ENCODE results near the gene ACTBL2.
A peak's percentile ranks its signal among the peaks of the same experiment; 100 is the strongest.
"Not testable (repeated sequence)": the region's sequence is repeated elsewhere in the genome, so short reads cannot be mapped to it uniquely, and the experiment has no call there.

ACTBL2 gene

DNA sequence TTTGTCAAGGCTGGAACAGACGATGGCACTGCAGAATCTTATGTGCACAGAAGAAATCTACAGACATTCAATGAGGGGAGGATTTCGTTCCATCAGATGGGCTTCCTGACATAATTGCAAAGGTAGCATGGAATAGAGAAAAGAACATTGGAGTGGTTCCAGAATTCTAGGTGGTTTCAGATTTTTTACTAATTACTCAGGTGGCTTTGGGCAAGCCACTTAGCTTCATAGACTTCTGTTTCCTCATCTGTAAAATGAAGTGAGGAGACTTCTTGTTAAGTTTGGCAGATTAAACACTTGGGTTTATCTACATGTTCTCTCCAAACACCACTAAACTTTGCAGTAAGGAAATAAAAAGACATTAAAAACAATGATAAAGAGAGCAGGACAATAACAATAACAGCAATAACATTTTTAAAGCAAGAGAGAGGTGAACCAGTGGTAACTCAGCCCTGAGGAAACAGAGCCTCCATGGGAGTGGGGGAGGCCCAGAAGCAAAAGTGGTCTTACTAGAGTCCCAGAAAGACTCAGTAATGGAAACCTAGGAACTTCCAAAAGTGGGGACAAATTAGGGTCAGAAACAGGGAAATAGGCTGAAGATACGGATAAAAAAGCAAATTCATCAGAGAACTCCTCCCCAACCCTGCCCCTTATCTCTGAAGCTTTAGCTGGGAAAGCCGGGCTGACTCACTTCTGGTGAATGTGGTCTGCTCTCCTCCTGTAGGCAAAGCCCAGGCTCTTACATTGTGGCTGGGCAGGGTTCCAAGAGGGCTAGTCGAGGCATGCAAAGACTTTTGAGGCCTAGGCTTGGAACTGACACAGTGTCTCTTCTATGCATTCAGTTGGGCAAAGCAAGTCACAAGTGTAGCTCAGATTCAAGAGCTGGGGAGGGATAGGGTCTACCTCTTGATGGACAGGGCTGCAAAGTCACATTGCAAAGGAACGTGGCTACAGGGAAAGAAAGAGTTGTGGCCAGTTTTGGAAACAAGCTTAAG is 11.8 kb upstream of the ACTBL2 start:
- DNase-seq = peak; percentile 99

DNA sequence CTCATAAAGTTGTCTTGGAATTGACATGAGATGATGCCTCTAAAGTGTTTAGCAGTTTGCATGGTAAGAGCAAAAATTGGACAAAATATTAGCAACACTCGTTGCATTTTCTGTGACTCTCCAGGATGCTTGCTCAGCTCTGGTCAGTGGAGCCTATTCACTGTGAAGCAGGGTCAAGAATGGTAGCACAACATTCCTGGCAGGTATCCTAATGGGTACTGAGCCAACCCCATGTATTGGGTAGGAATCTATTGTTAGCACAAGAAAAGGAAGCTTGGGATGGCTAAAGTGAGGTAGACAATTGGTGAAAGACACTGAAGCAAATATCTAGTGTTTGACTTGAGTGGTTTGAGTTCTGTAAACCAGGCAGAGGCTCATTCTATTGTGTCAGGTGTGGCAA is 10.4 kb upstream of the ACTBL2 start:
- no peak for DNase-seq

DNA sequence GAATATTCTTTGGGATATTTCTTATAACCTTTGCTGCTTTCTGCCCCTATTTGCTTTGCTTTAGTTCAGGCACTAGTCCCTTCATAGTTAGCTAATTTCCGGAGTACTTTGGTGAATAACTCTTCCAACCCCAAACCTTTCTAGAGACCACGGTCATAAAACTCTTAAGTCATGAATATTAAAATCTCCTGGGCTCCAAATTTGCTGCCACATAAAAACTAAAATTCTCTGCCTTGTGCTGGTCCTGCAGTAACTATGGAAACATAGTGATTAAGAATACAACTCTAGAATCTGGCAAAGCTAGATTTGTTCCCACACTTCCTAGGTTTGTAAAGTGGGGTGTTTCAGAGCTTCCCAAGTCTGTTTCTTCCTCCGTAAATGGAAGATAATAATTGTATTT is 10.0 kb upstream of the ACTBL2 start:
- no peak for DNase-seq

DNA sequence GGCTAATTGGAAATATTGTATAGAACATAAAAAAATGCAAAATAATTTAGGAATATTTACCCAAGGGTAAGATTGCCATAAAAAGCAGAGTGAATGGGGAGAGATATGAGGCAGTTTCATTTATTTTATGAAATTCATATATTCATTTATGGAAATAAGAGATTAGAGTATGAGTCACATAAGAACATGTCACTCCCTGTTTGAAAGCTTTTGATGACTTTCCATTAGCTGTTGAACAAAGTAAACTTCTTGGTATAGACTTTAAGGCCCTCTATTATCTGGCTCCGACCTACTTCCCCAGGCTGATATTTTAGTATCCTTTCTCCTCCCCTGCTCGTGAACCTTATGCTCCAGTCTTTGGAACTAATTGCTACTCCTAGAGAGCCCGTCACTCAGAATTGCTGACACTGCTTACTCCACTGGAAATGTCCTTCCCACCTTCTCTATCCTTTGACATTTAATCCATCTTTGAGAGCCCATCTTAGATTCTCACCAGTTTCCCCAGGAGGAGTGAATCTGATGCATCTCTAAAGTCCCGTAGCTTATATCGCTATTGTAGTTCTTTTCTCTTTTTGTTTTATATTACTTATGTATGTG is 8.9 kb upstream of the ACTBL2 start:
- no peak for DNase-seq

DNA sequence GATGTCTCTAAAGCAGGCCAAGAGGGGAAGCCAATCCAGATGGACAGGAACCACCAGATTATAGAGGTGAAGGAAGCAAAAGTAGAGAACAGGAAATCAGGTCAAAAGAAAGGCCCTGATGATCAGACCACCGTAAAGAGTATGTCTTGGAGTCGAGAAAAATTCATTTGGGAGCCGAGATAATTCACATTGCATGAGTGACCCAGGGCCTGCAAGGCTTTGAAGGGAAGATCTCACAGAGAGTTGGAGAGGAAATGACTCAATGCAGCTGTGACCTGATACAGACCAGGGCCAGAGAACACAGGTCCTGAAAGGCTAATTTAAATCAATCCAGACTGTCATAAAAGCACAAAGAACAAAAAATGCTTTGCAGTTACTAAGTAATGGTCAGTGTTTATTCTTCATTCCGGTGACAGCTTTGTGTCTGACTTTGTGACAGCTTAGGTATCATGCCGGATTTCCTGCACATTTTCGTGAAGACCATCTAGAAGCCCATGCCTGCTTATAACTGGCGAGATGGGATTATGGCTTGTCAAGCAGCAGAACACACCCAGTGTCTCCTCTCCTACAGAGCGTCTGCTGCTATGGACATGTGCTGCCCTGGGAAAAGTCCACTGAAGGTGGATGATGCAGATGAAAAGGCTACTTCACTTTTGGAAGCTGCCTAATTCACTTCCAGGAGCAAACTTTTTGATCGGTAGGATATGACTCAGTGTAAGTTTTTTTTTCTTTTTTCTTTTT is 5.8 kb upstream of the ACTBL2 start:
- DNase-seq = peak; percentile 70

DNA sequence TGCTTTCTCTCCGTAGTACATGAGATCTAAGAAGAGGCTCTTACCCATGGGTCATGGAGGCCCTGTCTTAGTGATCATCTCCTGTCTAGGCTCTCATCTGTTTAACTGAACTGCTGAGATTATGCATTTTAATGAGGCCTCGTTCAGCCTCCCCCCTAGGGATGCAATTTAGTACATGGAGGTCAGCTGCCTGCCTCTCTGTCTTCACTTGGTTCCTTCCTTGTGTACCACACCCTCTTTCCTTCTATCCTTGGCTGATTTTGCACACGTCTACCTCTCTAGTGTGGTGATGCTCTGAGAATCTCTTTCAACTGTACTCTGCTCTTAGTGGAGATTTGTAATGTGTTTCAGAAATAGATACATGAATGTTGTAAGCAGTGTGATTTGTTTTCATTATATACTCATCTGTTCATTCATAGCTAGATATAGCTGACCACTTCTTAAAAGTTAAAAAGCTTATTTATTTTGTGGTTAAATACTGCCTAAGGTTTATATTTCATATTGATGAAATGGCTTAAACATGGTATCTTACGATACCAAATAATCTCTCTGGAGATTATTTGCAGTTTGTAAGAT is 3.5 kb upstream of the ACTBL2 start:
- DNase-seq = no peak

DNA sequence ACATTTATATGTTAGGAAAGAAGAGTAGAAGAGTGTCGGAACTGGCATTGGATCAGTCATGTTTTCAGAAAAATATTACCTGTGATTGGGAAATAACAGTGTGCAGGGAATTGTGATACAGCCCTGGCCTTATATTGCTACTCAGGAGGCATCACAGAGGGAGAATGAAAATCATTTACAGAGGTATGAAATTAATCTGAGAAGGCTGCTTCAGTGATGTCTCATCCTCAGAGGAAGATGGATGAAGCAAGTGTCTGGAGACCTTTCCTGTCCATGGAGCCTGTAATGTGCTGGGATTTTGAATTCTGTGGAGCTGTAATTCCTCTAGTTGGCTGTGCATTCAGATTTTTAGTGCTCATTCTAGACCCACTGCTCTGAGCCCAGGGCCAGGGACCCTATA is 3.8 kb downstream of the ACTBL2 start:
- no peak for DNase-seq

DNA sequence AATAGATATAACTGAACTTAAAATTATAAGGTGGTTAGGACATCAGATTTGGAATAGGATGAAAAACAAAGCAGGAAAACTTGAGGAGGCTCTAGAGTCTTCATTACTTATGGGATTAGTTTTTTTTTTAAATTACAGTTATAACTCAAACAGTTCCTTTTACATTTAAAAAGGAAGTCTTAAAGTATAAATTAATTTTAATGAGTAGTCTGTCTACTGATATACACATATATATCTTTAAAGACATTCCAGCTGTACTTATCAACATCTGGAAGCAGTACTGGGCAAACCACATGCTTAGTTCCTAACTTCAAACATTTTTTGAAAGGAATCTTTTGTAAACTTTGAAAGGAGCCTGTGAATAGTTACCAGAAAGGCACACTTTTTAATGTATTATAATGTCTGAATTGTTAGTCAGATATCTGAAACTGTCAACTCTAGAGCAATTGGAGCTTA is 6.0 kb downstream of the ACTBL2 start:
- no peak for DNase-seq

DNA sequence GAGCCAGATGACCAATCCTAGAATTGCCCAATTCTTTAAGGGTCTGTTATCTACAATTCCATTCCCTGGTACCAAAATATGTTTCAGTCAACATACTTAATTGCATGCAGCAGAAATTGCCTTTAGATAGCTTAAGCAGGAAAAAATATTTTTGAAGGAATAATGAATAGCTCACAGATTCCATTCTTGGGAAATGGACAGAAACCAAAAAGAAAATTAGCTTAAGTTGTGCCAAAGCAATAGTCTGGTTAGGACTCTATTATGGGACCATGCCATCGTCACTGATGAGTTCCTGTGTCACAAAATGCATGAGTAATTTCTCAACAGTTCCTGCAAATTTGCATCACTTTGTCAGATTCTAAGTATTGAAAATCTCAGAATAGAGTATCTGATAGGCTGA is 12.3 kb downstream of the ACTBL2 start:
- DNase-seq = no peak

DNA sequence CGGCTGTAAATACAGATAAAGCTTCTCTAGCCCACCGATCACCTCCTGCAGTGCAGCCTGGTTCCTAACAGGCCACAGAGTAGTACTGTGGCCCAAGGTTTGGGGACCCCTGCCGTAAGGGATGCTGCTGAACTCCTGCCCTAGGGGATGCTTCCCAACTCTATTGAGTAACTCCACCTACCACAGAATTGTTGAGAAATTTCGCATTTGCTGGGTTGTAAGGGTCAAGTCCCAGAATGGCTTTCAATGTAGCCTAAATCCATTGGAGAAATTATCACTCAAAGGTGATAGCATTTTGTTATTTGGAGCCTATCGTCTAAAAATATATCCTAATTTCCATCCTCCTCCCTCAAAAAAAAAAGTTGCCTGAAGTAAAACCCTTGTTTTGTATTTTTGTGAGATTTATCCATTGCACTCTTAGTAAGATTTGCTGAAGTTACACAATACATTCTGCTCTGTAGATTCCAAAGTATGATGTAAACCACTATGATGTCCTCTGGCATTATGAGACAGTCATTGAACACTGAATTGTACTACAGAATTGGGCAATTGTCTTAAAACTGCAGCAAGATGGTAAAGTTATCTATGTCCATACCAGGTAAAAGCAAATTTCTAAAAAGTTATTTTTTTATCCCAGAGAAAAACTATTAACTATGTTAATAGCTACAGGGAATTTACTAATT is 14.0 kb downstream of the ACTBL2 start:
- peak; percentile 22 for DNase-seq

DNA sequence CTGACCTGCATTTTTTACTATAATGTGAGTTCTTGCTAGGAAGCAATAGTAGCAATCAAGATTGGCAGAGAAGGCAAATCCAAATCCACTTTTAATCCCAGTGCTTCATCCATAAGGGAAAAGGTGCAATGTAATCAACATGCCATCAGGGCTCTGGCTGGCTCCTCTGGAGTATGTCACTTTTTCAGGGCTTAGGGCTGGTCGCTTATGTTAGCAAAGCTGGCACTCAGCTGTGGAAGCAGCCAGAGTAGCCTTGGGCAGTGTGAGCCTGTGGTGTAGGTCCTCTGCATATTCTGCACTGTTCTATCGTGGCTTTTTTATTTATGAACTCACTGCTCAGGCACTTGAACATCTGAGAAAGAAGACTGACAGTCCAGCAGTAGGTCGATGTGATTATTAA is 16.1 kb downstream of the ACTBL2 start:
- DNase-seq = no peak

DNA sequence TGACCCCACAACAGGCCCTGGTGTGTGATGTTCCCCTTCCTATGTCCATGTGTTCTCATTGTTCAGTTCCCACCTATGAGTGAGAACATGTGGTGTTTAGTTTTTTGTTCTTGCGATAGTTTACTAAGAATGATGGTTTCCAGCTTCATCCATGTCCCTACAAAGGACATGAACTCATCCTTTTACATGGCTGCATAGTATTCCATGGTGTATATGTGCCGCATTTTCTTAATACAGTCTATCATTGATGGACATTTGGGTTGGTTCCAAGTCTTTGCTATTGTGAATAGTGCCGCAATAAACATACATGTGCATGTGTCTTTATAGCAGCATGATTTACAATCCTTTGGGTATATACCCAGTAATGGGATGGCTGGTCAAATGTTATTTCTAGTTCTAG is 22.6 kb downstream of the ACTBL2 start:
- DNase-seq = not testable (repeated sequence)

DNA sequence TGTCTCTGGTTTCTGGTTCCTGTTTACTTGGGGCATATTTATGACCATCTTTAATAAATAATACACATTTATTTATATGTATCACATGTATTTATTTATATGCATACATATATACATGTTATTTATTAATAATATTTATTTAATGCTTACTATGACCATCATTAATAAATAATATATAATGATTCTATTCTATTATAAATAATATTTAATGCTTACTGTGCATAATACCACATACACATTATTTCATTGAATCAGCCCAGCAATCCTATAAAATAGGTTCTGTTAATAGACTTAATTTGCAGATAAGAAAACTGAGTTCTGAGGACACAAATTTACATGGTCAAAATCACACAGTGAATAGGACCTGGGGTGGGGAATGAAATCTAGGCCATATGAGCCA is 24.2 kb downstream of the ACTBL2 start:
- DNase-seq = no peak

DNA sequence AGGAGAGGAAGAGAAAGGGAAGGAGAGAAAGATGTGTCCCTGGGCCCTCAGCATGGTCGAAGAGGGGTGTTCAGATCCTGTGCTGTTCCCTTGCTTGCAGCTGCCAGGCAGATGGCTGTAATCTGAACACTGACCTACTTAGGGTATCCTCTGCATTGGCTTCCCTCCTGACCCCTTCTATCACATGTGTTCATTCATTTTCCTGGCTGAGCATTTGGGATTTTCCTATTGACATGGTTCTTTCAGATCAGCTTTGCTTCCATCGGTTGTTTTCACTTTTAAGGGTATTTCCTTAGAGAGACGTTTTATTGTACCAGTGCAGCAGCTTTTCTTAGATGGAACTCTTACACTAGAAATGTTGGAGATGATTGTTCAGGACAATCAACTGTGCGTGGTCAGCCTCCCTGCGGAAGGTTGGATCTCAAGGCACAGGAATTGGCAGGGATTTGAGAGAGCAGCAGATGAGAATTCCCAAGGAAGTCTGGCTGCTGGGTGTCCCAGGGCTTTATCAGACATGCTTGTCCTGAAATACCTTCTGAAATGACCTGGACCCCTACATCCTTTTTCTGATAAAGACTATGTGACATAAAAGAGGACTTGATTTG is 26.0 kb downstream of the ACTBL2 start:
- DNase-seq = no peak

DNA sequence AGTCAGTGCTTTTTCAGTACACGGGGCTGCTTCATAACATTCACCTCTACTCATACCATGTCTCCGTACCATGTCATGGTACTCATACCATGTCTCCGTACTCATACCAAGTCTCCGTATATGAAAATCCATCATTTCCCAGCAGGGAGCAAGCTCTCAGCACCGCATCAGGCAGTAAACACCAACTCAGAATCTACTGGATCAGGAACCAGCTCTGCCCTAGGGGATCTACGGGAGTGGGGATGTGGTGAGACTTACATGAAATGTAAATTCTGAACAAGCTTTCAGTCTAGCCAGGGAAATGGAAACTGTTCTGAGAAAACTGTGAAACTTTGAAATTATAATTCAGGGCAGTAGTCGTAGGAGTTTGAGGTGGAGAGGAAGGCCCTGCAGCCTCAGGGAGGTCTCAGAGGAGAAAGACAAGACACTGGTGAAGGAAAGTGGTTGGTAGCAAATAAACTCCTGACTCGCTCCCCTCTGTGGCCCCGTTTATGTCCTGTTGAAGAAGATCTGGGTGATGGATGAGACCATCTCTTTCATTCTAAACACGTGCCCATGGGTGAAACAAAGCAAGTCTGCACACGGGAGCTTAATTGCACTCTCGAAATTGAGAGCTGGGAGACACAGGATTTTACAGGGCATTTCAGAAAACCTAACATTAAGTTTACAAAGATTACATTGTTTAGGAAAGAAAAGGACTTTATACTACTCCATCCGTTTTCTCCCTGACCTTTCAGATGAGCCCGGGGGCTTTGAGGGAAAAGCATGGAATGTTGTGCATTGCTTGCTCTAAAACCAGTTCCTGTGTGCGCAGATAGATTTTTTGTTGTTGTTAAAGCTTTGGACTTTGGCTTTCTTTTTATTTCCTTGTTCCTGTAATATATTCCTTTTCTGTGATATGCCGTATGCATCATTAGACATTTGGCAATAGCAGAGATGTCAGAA is 26.8 kb downstream of the ACTBL2 start:
- no peak for DNase-seq

DNA sequence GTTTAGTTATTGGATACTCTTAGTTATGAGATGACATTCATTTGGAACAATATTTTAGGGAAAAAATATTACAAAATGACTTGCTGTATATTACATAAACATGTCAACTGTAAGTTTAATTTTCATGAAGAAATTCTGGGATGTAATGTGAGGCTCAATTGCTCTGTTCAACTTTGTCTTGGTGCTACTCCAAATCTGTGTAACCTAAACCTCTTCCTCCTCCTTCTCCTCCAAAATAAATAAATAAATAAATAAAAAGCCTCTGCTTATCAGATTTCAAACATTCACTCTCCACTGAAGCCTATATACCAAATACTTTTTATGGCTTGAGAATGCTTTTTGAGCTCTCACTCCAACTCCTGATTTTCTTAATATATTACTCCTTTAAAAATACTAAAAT is 27.7 kb downstream of the ACTBL2 start:
- no peak for DNase-seq

DNA sequence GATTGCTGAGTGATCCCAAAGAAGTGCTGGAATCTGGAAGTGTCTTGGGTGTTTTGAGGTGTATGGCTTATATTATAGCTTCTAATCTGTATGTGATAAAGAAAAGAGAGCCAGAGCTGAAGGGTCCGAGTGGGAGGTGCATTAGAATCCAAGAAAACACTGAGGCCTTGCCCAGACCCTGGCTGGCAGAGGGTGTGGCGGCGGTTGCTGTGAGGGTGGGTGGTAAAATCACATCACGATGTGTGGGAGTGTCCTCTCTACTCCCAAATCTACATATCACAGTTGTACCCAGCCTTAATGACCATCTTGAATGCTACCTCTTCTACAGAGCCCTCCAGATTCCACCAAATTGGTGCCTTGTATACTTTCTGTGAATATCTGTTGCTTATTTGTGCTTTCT is 28.9 kb downstream of the ACTBL2 start:
- no peak for DNase-seq

DNA sequence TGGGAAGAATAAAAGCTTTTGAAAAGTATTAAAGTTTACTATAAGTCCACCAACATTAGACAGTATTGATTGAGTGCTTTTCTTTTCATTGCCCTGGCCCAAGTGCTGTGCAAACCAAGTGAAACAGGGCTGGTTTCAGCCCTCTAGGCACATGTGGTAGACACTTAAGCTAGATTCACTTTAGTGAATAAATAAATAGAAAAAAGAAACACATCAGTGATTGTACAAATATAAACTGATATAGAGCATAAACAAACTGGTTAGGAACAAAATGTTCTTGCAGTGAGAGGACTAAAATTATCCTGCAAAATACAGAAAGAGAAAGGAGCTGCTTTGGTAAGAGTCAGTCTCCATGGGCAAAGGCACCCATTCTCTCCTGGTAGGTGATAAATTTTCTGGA is 29.7 kb downstream of the ACTBL2 start:
- no peak for DNase-seq

DNA sequence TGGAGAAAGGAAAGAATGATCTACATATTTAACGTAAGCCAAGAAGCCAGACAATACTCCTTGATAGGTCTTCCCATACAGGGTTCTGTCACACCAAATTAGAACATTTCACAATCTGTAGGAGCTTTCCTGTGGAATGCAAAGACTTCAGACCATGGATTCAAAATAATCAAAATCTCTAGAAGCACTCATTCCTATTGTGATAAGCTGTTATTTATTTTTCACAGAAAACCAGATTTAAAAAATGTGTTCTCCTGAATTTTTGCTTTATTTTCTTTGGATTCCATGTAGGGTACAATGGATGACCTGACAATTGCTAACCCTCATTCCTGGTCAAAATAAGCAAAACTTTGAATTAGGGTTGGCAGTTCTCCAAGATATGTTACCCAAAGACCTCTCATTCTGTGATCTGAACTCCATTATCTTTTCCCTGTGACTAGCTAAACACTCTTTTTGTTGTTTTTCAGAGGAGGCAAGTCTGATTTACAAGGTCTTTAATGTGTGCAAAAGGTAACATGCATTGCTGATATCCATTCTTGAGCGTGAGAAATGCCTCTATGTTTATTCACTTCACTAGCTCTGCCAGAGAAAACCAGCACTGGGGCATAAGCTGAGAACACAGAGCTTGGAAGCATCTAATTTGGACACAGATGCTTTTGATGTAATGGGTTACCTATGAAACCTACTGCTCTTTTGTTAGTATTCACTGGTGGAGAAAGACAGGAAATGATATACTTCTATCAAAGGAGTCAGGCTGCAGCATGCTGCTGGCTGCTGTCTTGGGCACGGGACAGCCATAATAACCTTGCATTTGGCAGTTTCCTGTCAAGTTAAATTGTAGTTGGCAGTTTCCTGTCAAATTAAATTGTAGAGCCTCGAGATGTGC is 31.4 kb downstream of the ACTBL2 start:
- DNase-seq = peak; percentile 82

DNA sequence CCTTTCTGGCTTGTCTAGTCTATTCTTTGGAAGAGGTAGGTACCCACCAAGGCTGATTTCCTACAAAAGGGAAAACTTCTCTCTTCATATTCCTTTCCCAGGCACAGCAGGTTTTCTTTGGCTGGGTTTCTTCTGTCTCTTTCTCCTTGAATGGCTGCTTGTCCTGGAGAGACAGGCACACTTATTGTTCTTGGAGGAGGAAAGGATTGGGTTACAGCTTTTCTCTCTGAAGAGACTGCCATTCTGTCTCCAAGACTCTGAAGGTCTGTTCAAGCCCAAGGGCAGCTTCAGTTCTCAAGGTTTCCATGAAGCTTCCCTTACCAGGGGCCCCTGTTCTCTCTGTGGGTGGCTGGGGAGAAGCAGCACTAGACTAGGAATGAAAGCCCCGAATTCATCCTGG is 33.9 kb downstream of the ACTBL2 start:
- no peak for DNase-seq
